ENCODE data around the gene ZSWIM7. TPM values are rescaled to one million over a fixed set of nuclear protein-coding genes. Genes with fewer than 3 reads are reported as not detected.

ZSWIM7 gene
- total and polyA plus RNA-seq, 4 experiments from 2014 or later, result 30.2 to 66.5 (median 43.9) TPM

DNA sequence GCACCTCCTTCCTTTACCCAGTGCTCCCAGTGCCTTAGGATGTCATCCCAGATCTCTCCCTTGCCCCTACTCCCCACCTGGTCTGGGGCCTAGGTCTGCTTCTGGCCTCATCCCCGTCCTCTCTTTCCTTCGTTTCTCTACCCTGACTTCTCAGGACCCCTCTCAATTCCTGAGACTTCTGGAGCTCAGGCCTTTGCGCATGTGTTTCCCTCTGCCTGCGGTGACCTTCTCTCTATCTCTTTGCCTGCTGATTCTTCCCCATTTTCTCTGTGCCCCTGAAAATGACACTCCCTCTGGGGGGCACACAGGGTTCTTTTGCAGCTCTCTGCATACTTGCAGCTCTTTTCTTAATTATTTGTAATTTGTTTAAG lies 41.0 kb downstream of the ZSWIM7 start:
- intact Hi-C loops (cut with micrococcal nuclease), result no loop called here
- peak overlapping the region in 1 of 7 donors; percentile 72 for H3K27ac Mint-ChIP-seq

DNA sequence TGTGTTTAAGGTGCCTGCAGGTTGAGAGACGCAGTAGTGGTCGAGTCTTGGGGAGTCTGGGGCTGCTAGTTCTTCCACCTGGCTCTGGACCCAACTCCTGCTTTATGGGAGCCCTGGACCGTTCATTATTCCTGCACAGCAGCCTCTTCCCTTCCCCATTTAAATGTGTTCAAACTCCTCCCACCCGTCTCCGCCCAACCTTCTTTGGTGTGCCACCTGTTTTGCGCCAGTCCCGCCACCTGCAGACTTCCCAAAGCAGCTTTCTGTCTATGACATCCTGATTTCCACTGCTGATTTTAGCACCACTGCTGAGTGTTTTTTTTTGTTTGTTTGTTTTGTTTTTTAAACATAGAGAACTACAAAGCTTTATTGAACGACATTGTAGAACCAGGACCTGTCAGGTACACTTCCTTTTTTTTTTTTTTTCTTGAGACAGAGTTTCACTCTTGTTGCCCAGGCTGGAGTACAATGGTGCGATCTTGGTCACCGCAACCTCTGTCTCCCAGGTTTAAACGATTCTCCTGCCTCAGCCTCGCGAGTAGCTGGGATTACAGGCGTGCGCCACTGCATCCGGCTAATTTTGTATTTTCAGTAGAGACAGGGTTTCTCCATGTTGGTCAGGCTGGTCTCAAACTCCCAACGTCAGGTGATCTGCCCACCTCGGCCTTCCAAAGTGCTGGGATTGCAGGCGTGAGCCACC lies 41.7 kb downstream of the ZSWIM7 start:
- DNase-seq, result no peak

More for the DNA sequence above, 41.0 kb downstream of the ZSWIM7 start:
- Mint-ChIP-seq H3K27me3 (no peaks in the 10 kb centered on the region), H3K4me3 (no peak overlapping the region), H3K9me3 (peaks cover 0 to 2% (median 0%) of the 10 kb centered on the region in 8 donors), H3K4me1 (peaks cover 12 to 18% (median 16%) of the 10 kb centered on the region in 4 donors), H3K36me3 (no peaks in the 10 kb centered on the region)
- ChIA-PET CTCF (ENCODE audit: partially characterized antibody) (interaction anchor here (1.1 kb wide), 1 partner anchor 12 kb away, joined by 3 read pairs; no protein-coding TSS in a partner anchor), POLR2A (ENCODE audit: partially characterized antibody) (interaction anchor here (1.3 to 2.3 kb wide), 2 partner anchors 9 to 41 kb away, joined by 3 to 10 read pairs; partner anchors contain the start of genes TTC19 and ZSWIM7)
- Histone ChIP-seq H3K27me3 (ENCODE audit: insufficient read depth, low read length) (no peaks in the 10 kb centered on the region), H3K27ac (ENCODE audit: low read depth, low read length) (no peak overlapping the region), H3K4me3 (ENCODE audit: low read length in 2 of 2) (no peak overlapping the region), H3K9me3 (ENCODE audit: control insufficient read depth in 1 of 2, low read length in 2 of 2) (no peaks in the 10 kb centered on the region), H3K4me1 (ENCODE audit: insufficient read depth, low read length) (peaks cover 15% of the 10 kb centered on the region), H3K36me3 (ENCODE audit: insufficient read depth, low read length) (no peaks in the 10 kb centered on the region)
- no peak for DNase-seq

DNA sequence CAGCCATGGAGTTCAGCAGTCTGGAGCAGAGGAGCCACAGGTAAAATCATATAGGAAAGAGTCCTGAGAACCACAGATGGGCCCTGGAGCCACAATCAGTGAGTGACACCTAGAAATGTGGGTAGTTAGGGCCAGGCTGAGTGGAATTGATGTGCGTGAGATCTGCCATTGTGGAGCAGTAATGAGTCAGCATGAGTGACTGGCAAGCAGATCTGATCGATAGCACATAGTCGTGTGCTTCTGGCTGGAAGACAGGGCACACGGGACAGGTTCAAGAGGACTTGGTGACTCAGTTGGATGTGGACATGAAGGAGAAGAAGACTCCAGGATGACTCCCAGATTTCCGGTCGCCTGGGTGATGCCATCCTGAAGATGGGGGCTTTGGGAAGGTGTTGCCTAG lies 42.3 kb downstream of the ZSWIM7 start:
- H3K27me3 Mint-ChIP-seq, result no peaks in the 10 kb centered on the region
- no peak overlapping the region for H3K4me3 Mint-ChIP-seq
- Histone ChIP-seq H3K27me3 (ENCODE audit: insufficient read depth, low read length) (no peaks in the 10 kb centered on the region), H3K9me3 (ENCODE audit: control insufficient read depth in 1 of 2, low read length in 2 of 2) (no peaks in the 10 kb centered on the region), H3K4me3 (ENCODE audit: low read length in 2 of 2) (no peak overlapping the region), H3K36me3 (ENCODE audit: insufficient read depth, low read length) (no peaks in the 10 kb centered on the region), H3K27ac (ENCODE audit: low read depth, low read length) (no peak overlapping the region), H3K4me1 (ENCODE audit: insufficient read depth, low read length) (peaks cover 15% of the 10 kb centered on the region)
- no peaks in the 10 kb centered on the region for H3K36me3 Mint-ChIP-seq
- POLR2A ChIA-PET (ENCODE audit: partially characterized antibody), result no interaction called here
- intact Hi-C loops (cut with micrococcal nuclease), result no loop called here
- peaks cover 12 to 18% (median 16%) of the 10 kb centered on the region in 4 donors for H3K4me1 Mint-ChIP-seq
- no peak overlapping the region for H3K27ac Mint-ChIP-seq
- DNase-seq, result no peak
- peaks cover 0 to 2% (median 0%) of the 10 kb centered on the region in 8 donors for H3K9me3 Mint-ChIP-seq
- CTCF ChIA-PET (ENCODE audit: partially characterized antibody), result no interaction called here

More for the DNA sequence above, 41.7 kb downstream of the ZSWIM7 start:
- Histone ChIP-seq H3K27ac (ENCODE audit: low read depth, low read length) (no peak overlapping the region), H3K27me3 (ENCODE audit: insufficient read depth, low read length) (no peaks in the 10 kb centered on the region), H3K4me1 (ENCODE audit: insufficient read depth, low read length) (peaks cover 15% of the 10 kb centered on the region), H3K9me3 (ENCODE audit: control insufficient read depth in 1 of 2, low read length in 2 of 2) (no peaks in the 10 kb centered on the region), H3K4me3 (ENCODE audit: low read length in 2 of 2) (no peak overlapping the region), H3K36me3 (ENCODE audit: insufficient read depth, low read length) (no peaks in the 10 kb centered on the region)
- Mint-ChIP-seq H3K4me1 (peaks cover 12 to 18% (median 16%) of the 10 kb centered on the region in 4 donors), H3K4me3 (no peak overlapping the region), H3K27ac (no peak overlapping the region), H3K36me3 (no peaks in the 10 kb centered on the region), H3K9me3 (peaks cover 0 to 2% (median 0%) of the 10 kb centered on the region in 8 donors), H3K27me3 (no peaks in the 10 kb centered on the region)
- intact Hi-C loops (cut with micrococcal nuclease), result no loop called here
- ChIA-PET POLR2A (ENCODE audit: partially characterized antibody) (interaction anchor here (2.3 kb wide), 1 partner anchor 42 kb away, joined by 10 read pairs; the partner anchor contains the start of genes TTC19 and ZSWIM7), CTCF (ENCODE audit: partially characterized antibody) (no interaction called here)

DNA sequence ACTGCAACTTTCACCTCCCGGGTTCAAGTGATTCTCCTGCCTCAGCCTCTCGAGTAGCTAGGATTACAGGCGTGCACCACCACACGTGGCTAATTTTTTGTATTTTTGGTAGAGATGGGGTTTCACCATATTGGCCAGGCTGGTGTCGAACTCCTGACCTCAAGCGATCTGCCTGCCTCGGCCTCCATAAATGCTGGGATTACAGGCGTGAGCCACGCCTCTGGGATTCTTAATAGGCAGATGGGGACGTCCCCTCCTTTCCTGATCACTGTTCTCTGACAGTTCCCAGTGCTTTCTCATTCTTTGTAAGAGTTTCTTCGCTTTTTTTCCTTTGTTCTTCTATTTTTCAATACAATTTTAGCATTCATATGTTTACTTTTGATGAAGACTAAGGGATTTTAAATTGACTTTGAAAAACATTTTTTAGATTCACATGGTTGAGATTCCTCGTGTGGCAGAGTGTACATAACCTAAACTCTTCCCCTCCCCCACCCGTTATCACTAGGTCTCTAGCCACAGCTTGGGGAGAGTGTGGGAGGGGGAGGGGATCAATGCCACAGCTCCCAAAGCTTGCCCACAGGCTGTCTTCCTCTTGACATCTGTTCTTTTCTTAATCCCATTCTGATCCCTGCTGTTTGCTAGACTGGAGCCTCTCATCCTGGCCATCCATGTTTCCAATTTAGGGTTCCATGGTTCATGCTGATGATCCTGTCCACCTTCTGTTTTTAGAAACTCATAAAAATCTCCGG lies 43.5 kb downstream of the ZSWIM7 start:
- H3K4me3 Mint-ChIP-seq, result no peak overlapping the region
- H3K27ac Mint-ChIP-seq, result no peak overlapping the region
- intact Hi-C loops (cut with micrococcal nuclease), result no loop called here
- no peak overlapping the region for H3K27ac ChIP-seq (ENCODE audit: low read depth, low read length)
- H3K27me3 Mint-ChIP-seq, result no peaks in the 10 kb centered on the region
- no peak for DNase-seq
- peaks cover 15% of the 10 kb centered on the region for H3K4me1 ChIP-seq (ENCODE audit: insufficient read depth, low read length)
- H3K36me3 Mint-ChIP-seq, result no peaks in the 10 kb centered on the region
- peaks cover 0 to 2% (median 0%) of the 10 kb centered on the region in 8 donors for H3K9me3 Mint-ChIP-seq
- ChIA-PET CTCF (ENCODE audit: partially characterized antibody) (no interaction called here), POLR2A (ENCODE audit: partially characterized antibody) (no interaction called here)
- H3K27me3 ChIP-seq (ENCODE audit: insufficient read depth, low read length), result no peaks in the 10 kb centered on the region
- H3K4me3 ChIP-seq (ENCODE audit: low read length in 2 of 2), result no peak overlapping the region
- H3K36me3 ChIP-seq (ENCODE audit: insufficient read depth, low read length), result no peaks in the 10 kb centered on the region
- H3K9me3 ChIP-seq (ENCODE audit: control insufficient read depth in 1 of 2, low read length in 2 of 2), result no peaks in the 10 kb centered on the region
- H3K4me1 Mint-ChIP-seq, result peaks cover 12 to 18% (median 16%) of the 10 kb centered on the region in 4 donors

DNA sequence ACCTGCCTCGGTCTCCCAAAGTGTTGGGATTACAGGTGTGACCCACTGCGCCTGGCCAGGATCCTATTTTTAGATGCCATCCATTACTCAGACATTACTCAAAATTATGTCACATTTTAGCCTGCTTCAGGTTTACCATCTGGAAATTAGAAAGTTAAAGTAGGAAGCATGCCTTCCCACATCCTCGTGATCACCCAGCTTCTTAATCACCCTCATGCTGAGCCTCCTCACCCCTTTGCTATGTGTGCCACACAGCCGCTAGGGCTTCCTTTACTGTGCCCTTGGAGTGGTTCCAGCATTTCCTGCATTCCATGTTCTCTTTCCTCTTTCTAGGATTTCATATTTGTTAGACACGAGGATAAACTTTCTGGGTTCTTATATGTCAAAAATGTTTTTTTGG lies 45.3 kb downstream of the ZSWIM7 start:
- H3K27ac Mint-ChIP-seq, result no peak overlapping the region
- Histone ChIP-seq H3K4me3 (ENCODE audit: low read length in 2 of 2) (no peak overlapping the region), H3K9me3 (ENCODE audit: control insufficient read depth in 1 of 2, low read length in 2 of 2) (no peaks in the 10 kb centered on the region), H3K27ac (ENCODE audit: low read depth, low read length) (no peak overlapping the region), H3K4me1 (ENCODE audit: insufficient read depth, low read length) (peaks cover 9% of the 10 kb centered on the region), H3K36me3 (ENCODE audit: insufficient read depth, low read length) (no peaks in the 10 kb centered on the region), H3K27me3 (ENCODE audit: insufficient read depth, low read length) (no peaks in the 10 kb centered on the region)
- H3K4me1 Mint-ChIP-seq, result peaks cover 9 to 16% (median 12%) of the 10 kb centered on the region in 4 donors
- intact Hi-C loops (cut with micrococcal nuclease), result no loop called here
- H3K36me3 Mint-ChIP-seq, result no peaks in the 10 kb centered on the region
- H3K9me3 Mint-ChIP-seq, result peaks cover 0 to 2% (median 0%) of the 10 kb centered on the region in 8 donors
- H3K4me3 Mint-ChIP-seq, result no peak overlapping the region
- ChIA-PET CTCF (ENCODE audit: partially characterized antibody) (no interaction called here), POLR2A (ENCODE audit: partially characterized antibody) (no interaction called here)
- peaks cover 0 to 3% of the 10 kb centered on the region in 2 donors for H3K27me3 Mint-ChIP-seq
- no peak for DNase-seq

DNA sequence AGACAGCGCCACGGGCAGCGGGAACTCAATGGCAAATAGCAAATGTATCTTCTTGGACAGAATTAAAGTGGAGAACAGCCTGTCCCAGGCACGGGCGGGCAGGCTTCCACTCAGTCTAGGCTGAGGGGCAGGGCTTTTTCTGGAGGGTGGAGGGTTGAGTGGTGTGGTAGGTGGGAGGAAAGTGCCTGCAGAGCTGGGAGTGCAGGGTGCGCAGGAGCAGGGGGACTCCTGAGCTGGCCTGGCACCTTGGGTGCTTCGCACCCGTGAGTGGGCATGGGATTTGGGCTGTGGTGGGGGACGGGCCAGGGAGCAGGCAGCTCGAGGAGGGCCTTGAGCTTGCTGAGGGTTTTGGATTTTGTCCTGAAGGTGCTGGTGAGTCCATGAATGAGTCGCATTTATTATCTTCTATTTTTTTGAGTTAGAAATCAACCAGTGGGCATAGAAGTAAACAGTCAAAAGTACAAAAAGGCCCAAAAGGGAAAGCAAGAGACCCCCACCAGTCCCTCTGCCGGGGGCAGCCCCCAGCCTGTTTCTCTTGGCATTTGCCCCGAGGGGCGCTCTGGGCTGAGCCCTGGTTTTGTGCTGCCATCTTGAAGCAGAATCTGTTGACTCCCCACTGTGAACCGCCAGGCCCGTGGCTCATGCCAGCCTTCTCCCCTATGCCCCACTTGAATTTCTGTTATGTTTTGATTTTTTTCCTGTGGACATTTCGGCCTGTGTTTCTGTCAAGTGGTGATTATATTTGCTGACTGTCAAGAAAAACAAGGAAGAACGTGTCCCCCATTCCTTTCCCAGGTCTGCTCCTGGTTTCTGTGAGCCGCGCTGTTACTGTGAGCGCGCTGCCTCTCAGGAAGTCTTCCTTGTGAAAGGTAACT lies 46.4 kb downstream of the ZSWIM7 start:
- H3K27ac Mint-ChIP-seq, result no peak overlapping the region

More for the DNA sequence above, 46.4 kb downstream of the ZSWIM7 start:
- POLR2A ChIA-PET (ENCODE audit: partially characterized antibody), result no interaction called here
- no peaks in the 10 kb centered on the region for H3K36me3 Mint-ChIP-seq
- intact Hi-C loops (cut with micrococcal nuclease), result no loop called here
- no peak overlapping the region for H3K4me3 Mint-ChIP-seq
- CTCF ChIA-PET (ENCODE audit: partially characterized antibody), result no interaction called here
- H3K9me3 Mint-ChIP-seq, result peaks cover 0 to 2% (median 0%) of the 10 kb centered on the region in 8 donors
- peaks cover 0 to 3% of the 10 kb centered on the region in 2 donors for H3K27me3 Mint-ChIP-seq
- Histone ChIP-seq H3K4me3 (ENCODE audit: low read length in 2 of 2) (no peak overlapping the region), H3K36me3 (ENCODE audit: insufficient read depth, low read length) (no peaks in the 10 kb centered on the region), H3K4me1 (ENCODE audit: insufficient read depth, low read length) (no peaks in the 10 kb centered on the region), H3K27me3 (ENCODE audit: insufficient read depth, low read length) (no peaks in the 10 kb centered on the region), H3K9me3 (ENCODE audit: control insufficient read depth in 1 of 2, low read length in 2 of 2) (no peaks in the 10 kb centered on the region), H3K27ac (ENCODE audit: low read depth, low read length) (no peak overlapping the region)
- peaks cover under 1 to 8% (median 3%) of the 10 kb centered on the region in 4 donors for H3K4me1 Mint-ChIP-seq
- no peak for DNase-seq

Measured in CD4-positive, alpha-beta memory T cell (primary cell).